Naive thymus-derived CD4-positive, alpha-beta T cell (primary cell): ENCODE measurements around the gene LRP5. TPM values are rescaled to one million over a fixed set of nuclear protein-coding genes. Genes with fewer than 3 reads are reported as not detected.

Experiments used
- ATAC-seq: fragments of 150-1000 bp; cut with Tn5 transposase; 2 replicates; pipeline ENCODE4 v1.10.0; 2021; ENCODE audit warnings: mild to moderate bottlenecking, moderate library complexity
- CTCF ChIA-PET: fragments of 350-600 bp; sonication (Branson Sonifier 250); formaldehyde crosslinking; loops from one replicate; lab custom pipeline; 2021; ENCODE audit warnings: antibody characterized with exemption; lab: Charles Lee
- POLR2A ChIA-PET: fragments of 350-600 bp; sonication (Branson Sonifier 250); formaldehyde crosslinking; loops from one replicate; lab custom pipeline; 2021; ENCODE audit warnings: antibody characterized with exemption, inconsistent platforms; lab: Charles Lee
- DNase-seq, 9 donors: peaks; one replicate each; pipeline versions ENCODE4 v3.0.0 to v3.0.0-alpha.2; 2020 to 2022; ENCODE audit warnings: mixed read lengths in 1 of 9
- H3K27ac ChIP-seq: one replicate; pipeline ENCODE4 v1.7.0; 2013; ENCODE audit warnings: mild to moderate bottlenecking, low read depth, low read length, moderate library complexity
- H3K27me3 ChIP-seq, 2 donors: one replicate each; pipeline ENCODE4 v1.7.0; 2013; ENCODE audit warnings: low read length in 2 of 2, mild to moderate bottlenecking in 2 of 2, moderate library complexity in 2 of 2; ENCODE audit not compliant: control insufficient read depth in 2 of 2, insufficient read depth in 2 of 2
- H3K36me3 ChIP-seq, 3 experiments: 1 replicate in 2 of 3; 2 replicates in 1 of 3; pipeline ENCODE4 v1.7.0; 2013; ENCODE audit warnings: low read length in 3 of 3, mild to moderate bottlenecking in 3 of 3, moderate library complexity in 1 of 3; ENCODE audit not compliant: insufficient read depth in 3 of 3, control insufficient read depth in 2 of 3
- H3K4me1 ChIP-seq, 2 donors: one replicate each; pipeline ENCODE4 v1.7.0; 2013; ENCODE audit warnings: low read length in 2 of 2, mild to moderate bottlenecking in 2 of 2, moderate library complexity in 1 of 2; ENCODE audit not compliant: control insufficient read depth in 2 of 2, insufficient read depth in 2 of 2
- H3K4me3 ChIP-seq: 2 replicates; pipeline ENCODE4 v1.7.0; 2013; ENCODE audit warnings: mild to moderate bottlenecking, low read length
- H3K9me3 ChIP-seq, 3 experiments: 1 replicate in 2 of 3; 2 replicates in 1 of 3; pipeline ENCODE4 v1.7.0; 2013; ENCODE audit warnings: low read length in 3 of 3; ENCODE audit not compliant: control insufficient read depth in 2 of 3
- H3K27ac Mint-ChIP-seq, 9 donors: one replicate each; pipeline ENCODE4 v1.8.0; 2020 to 2022; ENCODE audit warnings: mixed read lengths in 9 of 9, mild to moderate bottlenecking in 8 of 9, moderate library complexity in 5 of 9, inconsistent platforms in 2 of 9
- H3K27me3 Mint-ChIP-seq, 5 donors: one replicate each; pipeline ENCODE4 v1.8.0; 2021 to 2022; ENCODE audit warnings: mixed read lengths in 5 of 5, mild to moderate bottlenecking in 1 of 5
- H3K36me3 Mint-ChIP-seq, 5 donors: one replicate each; pipeline ENCODE4 v1.8.0; 2020 to 2022; ENCODE audit warnings: mixed read lengths in 5 of 5, mild to moderate bottlenecking in 3 of 5, inconsistent platforms in 1 of 5
- H3K4me1 Mint-ChIP-seq, 7 donors: one replicate each; pipeline ENCODE4 v1.8.0; 2020 to 2022; ENCODE audit warnings: mixed read lengths in 7 of 7, mild to moderate bottlenecking in 3 of 7, inconsistent platforms in 1 of 7
- H3K4me3 Mint-ChIP-seq, 10 donors: one replicate each; pipeline ENCODE4 v1.8.0; 2020 to 2022; ENCODE audit warnings: mild to moderate bottlenecking in 10 of 10, mixed read lengths in 10 of 10, moderate library complexity in 6 of 10, inconsistent platforms in 2 of 10
- H3K9me3 Mint-ChIP-seq, 11 donors: one replicate each; pipeline ENCODE4 v1.8.0; 2020 to 2022; ENCODE audit warnings: mixed read lengths in 11 of 11, mild to moderate bottlenecking in 4 of 11, inconsistent platforms in 1 of 11, moderate library complexity in 1 of 11
- intact Hi-C, 2 donors: fragments of 100-400 bp; cut with micrococcal nuclease; formaldehyde crosslinking; loops; one replicate each; pipeline ENCODE4 v1.15.1; 2023
- polyA plus RNA-seq, 2 donors: library from polyadenylated mRNA; unstranded; fragments of 300-500 nt; fragmentation: Illumina TruSeq; gene quantifications; one replicate each; pipeline ENCODE4 v1.2.3, GENCODE V29; 2021
- total RNA-seq, 6 experiments: library from RNA in 5 of 6; stranded (reverse) in 5 of 6; gene quantifications; 1 replicate in 5 of 6; 2 replicates in 1 of 6; pipeline ENCODE4 v1.2.3 and lab custom pipeline; 2021 to 2026

The LRP5 gene
- total and polyA plus RNA-seq, 7 experiments from 2014 or later = 0.35 to 29.9 (median 2.2) TPM

DNA sequence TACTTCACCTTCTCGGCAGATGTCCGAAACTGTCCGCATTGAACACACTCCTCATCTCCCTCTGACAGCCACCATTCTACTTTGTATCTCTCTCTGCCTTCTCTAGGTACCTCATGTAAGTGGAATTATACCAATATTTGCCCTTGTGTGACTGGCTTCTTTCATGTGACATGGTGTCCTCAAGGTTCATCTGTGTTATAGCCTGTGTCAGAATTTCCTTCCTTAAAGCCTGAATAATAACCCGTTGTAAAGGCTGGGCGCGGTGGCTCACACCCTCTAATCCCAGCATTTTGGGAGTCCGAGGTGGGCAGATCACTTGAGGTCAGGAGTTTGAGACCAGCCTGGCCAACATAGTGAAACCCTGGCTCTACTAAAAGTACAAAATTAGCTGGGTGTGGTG is 107.8 kb downstream of the LRP5 start:
- H3K9me3 Mint-ChIP-seq = no peaks in the 10 kb centered on the region

DNA sequence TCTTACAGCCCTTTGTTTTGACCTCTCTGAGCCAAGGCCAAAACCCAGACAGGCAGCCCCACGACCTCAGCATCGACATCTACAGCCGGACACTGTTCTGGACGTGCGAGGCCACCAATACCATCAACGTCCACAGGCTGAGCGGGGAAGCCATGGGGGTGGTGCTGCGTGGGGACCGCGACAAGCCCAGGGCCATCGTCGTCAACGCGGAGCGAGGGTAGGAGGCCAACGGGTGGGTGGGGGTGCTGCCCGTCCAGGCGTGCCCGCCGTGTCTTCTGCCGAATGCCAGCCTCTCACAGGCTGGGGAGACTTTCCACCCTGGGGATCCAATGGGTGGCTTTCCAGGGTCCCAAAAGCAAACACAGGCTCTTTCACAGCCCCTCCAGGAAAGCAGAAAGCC is 111.1 kb downstream of the LRP5 start:
- Mint-ChIP-seq H3K36me3 (peaks cover 0 to 21% (median 9%) of the 10 kb centered on the region in 5 donors), H3K27ac (no peak overlapping the region), H3K9me3 (peaks cover 0 to 4% (median 1%) of the 10 kb centered on the region in 11 donors), H3K27me3 (no peaks in the 10 kb centered on the region), H3K4me3 (no peak overlapping the region), H3K4me1 (no peaks in the 10 kb centered on the region)
- DNase-seq (no peak), ATAC-seq (no peak)
- ChIA-PET POLR2A (no interaction called here), CTCF (no interaction called here)
- intact Hi-C loops = no loop called here
- no peak overlapping the region for H3K27ac ChIP-seq
- no peaks in the 10 kb centered on the region for H3K9me3 ChIP-seq
- no peaks in the 10 kb centered on the region for H3K4me1 ChIP-seq
- H3K4me3 ChIP-seq = no peak overlapping the region
- H3K36me3 ChIP-seq = no peaks in the 10 kb centered on the region
- H3K27me3 ChIP-seq = no peaks in the 10 kb centered on the region

More for the DNA sequence above, 107.8 kb downstream of the LRP5 start:
- no peak overlapping the region for H3K4me3 ChIP-seq
- no peak overlapping the region for H3K27ac Mint-ChIP-seq
- intact Hi-C loops = no loop called here
- H3K36me3 ChIP-seq = no peaks in the 10 kb centered on the region
- POLR2A ChIA-PET = no interaction called here
- H3K27me3 Mint-ChIP-seq = no peaks in the 10 kb centered on the region
- peaks cover 0 to 9% (median 7%) of the 10 kb centered on the region in 5 donors for H3K36me3 Mint-ChIP-seq
- no peak for ATAC-seq
- H3K27me3 ChIP-seq = no peaks in the 10 kb centered on the region
- no peaks in the 10 kb centered on the region for H3K4me1 Mint-ChIP-seq
- H3K4me3 Mint-ChIP-seq = no peak overlapping the region
- H3K27ac ChIP-seq = no peak overlapping the region
- CTCF ChIA-PET = no interaction called here
- H3K9me3 ChIP-seq = no peaks in the 10 kb centered on the region
- no peak for DNase-seq
- no peaks in the 10 kb centered on the region for H3K4me1 ChIP-seq

DNA sequence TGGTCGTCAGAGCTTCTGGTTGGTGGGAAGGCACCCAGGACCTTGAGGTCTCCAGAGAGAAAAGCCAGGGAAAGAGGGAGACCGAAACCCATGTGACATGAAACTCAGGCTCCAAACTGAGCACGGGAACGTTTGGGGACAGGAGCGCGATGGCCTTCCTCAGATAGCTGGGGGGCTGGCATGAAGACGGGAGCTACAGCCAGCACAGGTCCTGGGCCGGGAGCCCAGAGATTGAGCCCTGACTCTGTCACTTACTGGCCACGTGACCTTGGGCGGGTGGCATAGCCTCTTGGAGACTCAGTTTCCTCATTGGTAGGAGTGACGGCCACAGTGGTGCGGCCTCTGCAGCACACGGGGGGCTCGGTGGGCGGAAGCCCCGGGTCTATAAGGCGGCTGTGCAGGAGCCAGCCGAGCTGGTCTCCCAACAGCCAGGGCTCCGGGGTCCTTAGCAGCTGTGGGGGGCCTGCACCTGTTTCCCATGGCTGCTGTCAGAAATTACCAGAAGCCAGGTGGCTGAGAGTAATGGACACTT is 111.8 kb downstream of the LRP5 start:
- intact Hi-C loops = no loop called here

DNA sequence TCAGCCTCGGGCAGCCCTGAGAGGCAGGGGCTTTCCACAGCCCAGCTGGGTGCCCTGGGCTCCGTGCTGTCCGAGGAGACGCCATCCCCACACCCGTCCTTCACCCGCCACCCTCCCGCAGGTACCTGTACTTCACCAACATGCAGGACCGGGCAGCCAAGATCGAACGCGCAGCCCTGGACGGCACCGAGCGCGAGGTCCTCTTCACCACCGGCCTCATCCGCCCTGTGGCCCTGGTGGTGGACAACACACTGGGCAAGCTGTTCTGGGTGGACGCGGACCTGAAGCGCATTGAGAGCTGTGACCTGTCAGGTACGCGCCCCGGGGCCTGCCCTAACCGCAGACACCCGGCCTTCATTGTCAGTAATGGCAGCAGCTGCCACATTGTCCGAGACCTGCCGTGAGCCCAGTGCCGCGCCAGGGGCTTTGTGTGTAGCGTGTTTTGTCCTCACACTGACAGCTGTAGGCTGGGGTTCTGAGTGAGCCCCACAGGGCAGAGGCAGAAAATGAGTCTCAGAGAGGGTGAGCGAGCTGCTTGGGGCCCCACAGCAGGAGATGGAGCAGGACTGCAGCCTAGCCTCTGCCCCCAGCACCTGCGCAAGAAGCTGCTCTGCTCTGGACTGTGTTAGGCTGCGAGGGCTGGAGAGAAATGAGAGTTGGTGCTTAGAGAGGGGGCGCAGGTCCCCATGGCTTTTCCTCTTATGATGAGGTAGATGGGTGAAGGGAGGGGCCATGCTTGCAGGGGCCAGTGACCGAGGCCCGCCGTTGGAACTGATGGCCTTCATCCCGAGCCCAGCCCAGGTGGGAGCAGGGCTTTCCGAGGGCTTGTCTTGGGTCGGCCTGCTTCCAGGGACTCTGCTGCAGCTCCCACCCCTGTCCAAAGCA is 112.8 kb downstream of the LRP5 start:
- intact Hi-C loops = no loop called here
- Mint-ChIP-seq H3K9me3 (peaks cover 0 to 18% (median 10%) of the 10 kb centered on the region in 11 donors), H3K27ac (no peak overlapping the region), H3K27me3 (no peaks in the 10 kb centered on the region), H3K36me3 (peaks cover 7 to 32% (median 19%) of the 10 kb centered on the region in 5 donors), H3K4me1 (no peaks in the 10 kb centered on the region), H3K4me3 (no peak overlapping the region)
- ChIA-PET POLR2A (no interaction called here), CTCF (no interaction called here)
- ATAC-seq (no peak), DNase-seq (no peak)
- H3K27me3 ChIP-seq = no peaks in the 10 kb centered on the region
- H3K9me3 ChIP-seq = peaks cover 0 to 11% (median 3%) of the 10 kb centered on the region in 3 experiments
- H3K4me1 ChIP-seq = no peaks in the 10 kb centered on the region
- peaks cover 0 to 8% (median 0%) of the 10 kb centered on the region in 3 experiments for H3K36me3 ChIP-seq
- no peak overlapping the region for H3K27ac ChIP-seq
- no peak overlapping the region for H3K4me3 ChIP-seq

More for the DNA sequence above, 111.8 kb downstream of the LRP5 start:
- Mint-ChIP-seq H3K4me1 (no peaks in the 10 kb centered on the region), H3K27me3 (no peaks in the 10 kb centered on the region), H3K36me3 (peaks cover 0 to 24% (median 14%) of the 10 kb centered on the region in 5 donors), H3K9me3 (peaks cover 0 to 8% (median 5%) of the 10 kb centered on the region in 11 donors), H3K4me3 (no peak overlapping the region), H3K27ac (no peak overlapping the region)
- POLR2A ChIA-PET = no interaction called here
- Histone ChIP-seq H3K36me3 (peaks cover 0 to 2% (median 0%) of the 10 kb centered on the region in 3 experiments), H3K9me3 (peaks cover 0 to 2% (median 0%) of the 10 kb centered on the region in 3 experiments), H3K27me3 (no peaks in the 10 kb centered on the region), H3K27ac (no peak overlapping the region), H3K4me3 (no peak overlapping the region), H3K4me1 (no peaks in the 10 kb centered on the region)
- CTCF ChIA-PET = no interaction called here
- DNase-seq (no peak), ATAC-seq (no peak)

DNA sequence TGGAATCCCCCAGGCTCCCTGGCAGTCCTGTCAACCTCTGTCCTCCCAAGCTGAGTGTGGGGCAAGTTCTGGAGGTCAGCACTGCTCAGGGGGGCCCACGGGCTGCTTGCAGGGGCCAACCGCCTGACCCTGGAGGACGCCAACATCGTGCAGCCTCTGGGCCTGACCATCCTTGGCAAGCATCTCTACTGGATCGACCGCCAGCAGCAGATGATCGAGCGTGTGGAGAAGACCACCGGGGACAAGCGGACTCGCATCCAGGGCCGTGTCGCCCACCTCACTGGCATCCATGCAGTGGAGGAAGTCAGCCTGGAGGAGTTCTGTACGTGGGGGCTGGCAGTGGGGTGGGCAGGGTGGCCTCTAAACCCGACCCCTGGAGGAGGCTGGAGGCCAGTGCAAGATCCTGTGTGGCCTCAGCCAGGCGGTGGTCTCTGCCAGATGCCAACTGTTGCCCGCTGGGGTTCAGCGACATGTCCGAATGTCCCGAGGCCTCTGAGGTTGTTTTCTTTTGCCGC is 113.5 kb downstream of the LRP5 start:
- Histone ChIP-seq H3K9me3 (peaks cover 0 to 11% (median 3%) of the 10 kb centered on the region in 3 experiments), H3K27me3 (no peaks in the 10 kb centered on the region), H3K4me1 (no peaks in the 10 kb centered on the region), H3K4me3 (no peak overlapping the region), H3K36me3 (peaks cover 0 to 8% (median 0%) of the 10 kb centered on the region in 3 experiments), H3K27ac (no peak overlapping the region)
- intact Hi-C loops = no loop called here
- ChIA-PET CTCF (no interaction called here), POLR2A (no interaction called here)
- no peaks in the 10 kb centered on the region for H3K27me3 Mint-ChIP-seq
- no peak overlapping the region for H3K27ac Mint-ChIP-seq
- no peak for DNase-seq
- no peak for ATAC-seq
- H3K4me1 Mint-ChIP-seq = no peaks in the 10 kb centered on the region
- peaks cover 7 to 36% (median 21%) of the 10 kb centered on the region in 5 donors for H3K36me3 Mint-ChIP-seq
- H3K9me3 Mint-ChIP-seq = peaks cover 0 to 24% (median 13%) of the 10 kb centered on the region in 11 donors
- no peak overlapping the region for H3K4me3 Mint-ChIP-seq

DNA sequence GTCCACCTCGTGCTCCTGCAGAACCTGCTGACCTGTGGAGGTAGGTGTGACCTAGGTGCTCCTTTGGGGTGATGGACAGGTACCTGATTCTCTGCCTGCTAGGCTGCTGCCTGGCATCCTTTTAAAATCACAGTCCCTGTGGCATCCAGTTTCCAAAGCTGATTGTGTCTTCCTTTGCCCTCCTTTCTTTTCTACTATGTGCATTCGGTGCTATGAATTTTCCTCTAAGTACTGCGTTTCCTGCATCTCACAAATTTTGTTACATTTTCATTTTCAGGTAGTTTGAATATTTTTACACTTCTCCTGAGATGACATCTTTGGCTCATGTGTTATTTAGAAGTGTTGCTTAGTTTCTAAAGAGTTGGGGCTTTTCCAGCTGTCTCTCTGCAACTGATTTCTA is 117.3 kb downstream of the LRP5 start:
- Mint-ChIP-seq H3K36me3 (peaks cover 7 to 39% (median 21%) of the 10 kb centered on the region in 5 donors), H3K4me1 (no peaks in the 10 kb centered on the region), H3K9me3 (peaks cover 0 to 24% (median 13%) of the 10 kb centered on the region in 11 donors), H3K4me3 (no peak overlapping the region), H3K27ac (no peak overlapping the region), H3K27me3 (no peaks in the 10 kb centered on the region)
- H3K27ac ChIP-seq = no peak overlapping the region
- ChIA-PET CTCF (no interaction called here), POLR2A (no interaction called here)
- no peaks in the 10 kb centered on the region for H3K4me1 ChIP-seq
- peaks cover 0 to 8% (median 0%) of the 10 kb centered on the region in 3 experiments for H3K36me3 ChIP-seq
- no peak overlapping the region for H3K4me3 ChIP-seq
- ATAC-seq = no peak
- no peak for DNase-seq
- intact Hi-C loops = no loop called here
- no peaks in the 10 kb centered on the region for H3K27me3 ChIP-seq
- peaks cover 0 to 11% (median 3%) of the 10 kb centered on the region in 3 experiments for H3K9me3 ChIP-seq
